ENCODE data around the gene NFIA. TPM values are rescaled to one million over a fixed set of nuclear protein-coding genes. Genes with fewer than 3 reads are reported as not detected.

NFIA gene
- total and polyA plus RNA-seq, 10 of the 15 experiments (the other 5 are each of a cell fraction or from before 2014, with no cell fraction given), result 0.10 to 0.16 TPM; not detected in 8

GRCh38 chr1:61285371-61285885 is 203.1 kb downstream of the NFIA start:
- no peaks in the 10 kb centered on the region for H3K27me3 ChIP-seq (replicated peaks in 1 of 2; ENCODE audit: control insufficient read depth in 2 of 2, insufficient read depth in 2 of 2, low read length in 1 of 2)
- SMC1A ChIA-PET (ENCODE audit: uncharacterized antibody, unreplicated experiment), result interaction anchor here (1.2 kb wide), 1 partner anchor 16 kb away, joined by 3 read pairs; no protein-coding TSS in a partner anchor
- BruUV-seq (replicated peaks), result no TSS peak
- FAIRE-seq, result no peak
- H3K9ac ChIP-seq (ENCODE audit: control insufficient read depth, insufficient read depth, low read length), result no peak overlapping the region
- H4K20me1 ChIP-seq (ENCODE audit: control insufficient read depth, insufficient read depth), result no peaks in the 10 kb centered on the region
- no peaks in the 10 kb centered on the region for H3K36me3 ChIP-seq (ENCODE audit: control insufficient read depth in 2 of 2, insufficient read depth in 2 of 2, low read length in 1 of 2)
- H3K4me3 ChIP-seq, result no peak overlapping the region
- H2AFZ ChIP-seq (ENCODE audit: control insufficient read depth, low read depth, low read length), result no peak overlapping the region
- intact Hi-C loops (cut with micrococcal nuclease; ENCODE audit: unreplicated experiment), result no loop called here
- TF ChIP-seq FOXM1 (IDR thresholded peaks at IDR 0.05; ENCODE audit: low read depth, low read length), result no peak
- in situ Hi-C loops (cut with MboI), result no loop called here
- CTCF ChIA-PET, result no interaction called here
- 25% methylated on average over 3 of the region's 3 CpGs for WGBS (ENCODE audit: insufficient coverage, insufficient replicate concordance, low lambda C conversion rate, missing lambda C conversion rate)
- H3K27ac ChIP-seq (ENCODE audit: control insufficient read depth, insufficient read depth), result no peak overlapping the region
- H3K4me1 ChIP-seq (ENCODE audit: control insufficient read depth, insufficient read depth, low read length), result peaks cover 4% of the 10 kb centered on the region; the same call in 1 of the 2 replicates
- POLR2A ChIA-PET, result interaction anchor here (0.6 kb wide), 1 partner anchor 543 kb away, joined by 4 read pairs; no protein-coding TSS in a partner anchor
- H3K79me2 ChIP-seq (ENCODE audit: control insufficient read depth, insufficient read depth, low read length), result no peaks in the 10 kb centered on the region
- RAD21 ChIA-PET (ENCODE audit: unreplicated experiment), result no interaction called here
- ATAC-seq, result no peak
- no peak overlapping the region for H3K4me2 ChIP-seq (ENCODE audit: control insufficient read depth, insufficient read depth)
- no peaks in the 10 kb centered on the region for H3K9me3 ChIP-seq (replicated peaks; ENCODE audit: control insufficient read depth, insufficient read depth, low read length)
- no peak for DNase-seq (ENCODE audit: low read depth, low spot score)

DNA sequence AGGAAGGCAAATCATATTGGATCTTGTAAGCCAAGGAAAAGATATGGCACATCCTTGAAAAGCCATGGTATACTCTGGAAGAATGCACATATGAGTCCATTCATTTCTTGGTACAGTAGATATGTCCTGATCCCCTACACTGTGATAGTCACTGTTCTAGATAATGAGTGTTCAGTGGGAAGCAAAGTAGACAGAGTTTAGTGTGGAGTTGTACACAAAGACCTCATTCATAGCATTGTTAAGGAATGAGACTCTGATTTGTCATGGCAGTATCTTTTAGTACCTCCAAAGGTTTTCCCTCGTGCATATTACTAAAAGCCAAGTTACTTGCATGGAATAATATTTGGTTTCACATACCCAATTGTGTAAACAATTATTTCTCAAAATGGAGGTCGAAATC is 204.7 kb downstream of the NFIA start:
- Histone ChIP-seq H3K36me3 (ENCODE audit: control insufficient read depth in 2 of 2, insufficient read depth in 2 of 2, low read length in 1 of 2) (no peaks in the 10 kb centered on the region), H3K9me3 (replicated peaks; ENCODE audit: control insufficient read depth, insufficient read depth, low read length) (no peaks in the 10 kb centered on the region), H3K27me3 (replicated peaks in 1 of 2; ENCODE audit: control insufficient read depth in 2 of 2, insufficient read depth in 2 of 2, low read length in 1 of 2) (0 out of 4 replicates have a peak, but pooled peaks cover 0 to 3% of the 10 kb centered on the region in 2 experiments), H3K4me1 (ENCODE audit: control insufficient read depth, insufficient read depth, low read length) (peaks cover 4% of the 10 kb centered on the region; the same call in 1 of the 2 replicates), H4K20me1 (ENCODE audit: control insufficient read depth, insufficient read depth) (no peaks in the 10 kb centered on the region), H3K79me2 (ENCODE audit: control insufficient read depth, insufficient read depth, low read length) (no peaks in the 10 kb centered on the region), H2AFZ (ENCODE audit: control insufficient read depth, low read depth, low read length) (no peak overlapping the region), H3K27ac (ENCODE audit: control insufficient read depth, insufficient read depth) (no peak overlapping the region), H3K4me2 (ENCODE audit: control insufficient read depth, insufficient read depth) (no peak overlapping the region), H3K4me3 (no peak overlapping the region), H3K9ac (ENCODE audit: control insufficient read depth, insufficient read depth, low read length) (no peak overlapping the region)
- no peak for DNase-seq (ENCODE audit: low read depth, low spot score)
- no peak for FAIRE-seq
- no TSS peak for BruUV-seq (replicated peaks)
- no peak for TF ChIP-seq FOXK2 (IDR thresholded peaks at IDR 0.05)
- no peak for TF ChIP-seq RCOR1 (conservative IDR thresholded peaks at IDR 0.05; ENCODE audit: low read depth, low read length)
- TF ChIP-seq MEF2B (IDR thresholded peaks at IDR 0.05; ENCODE audit: partially characterized antibody, poor library complexity, severe bottlenecking), result no peak
- RAD21 ChIA-PET (ENCODE audit: unreplicated experiment), result no interaction called here
- SMC1A ChIA-PET (ENCODE audit: uncharacterized antibody, unreplicated experiment), result no interaction called here
- WGBS (ENCODE audit: insufficient coverage, insufficient replicate concordance, low lambda C conversion rate, missing lambda C conversion rate), result 0% methylated on average over 2 of the region's 2 CpGs
- CTCF ChIA-PET, result no interaction called here
- intact Hi-C loops (cut with micrococcal nuclease; ENCODE audit: unreplicated experiment), result no loop called here
- ATAC-seq, result no peak
- POLR2A ChIA-PET, result no interaction called here
- in situ Hi-C loops (cut with MboI), result no loop called here

Measured in GM12878 (cell line).